HG03045 (cell line): ENCODE measurements around the gene TNFRSF25.

Experiments
- ATAC-seq: cut with Tn5 transposase; IDR thresholded peaks from one replicate; pipeline ENCODE4 v1.9.1; 2021; ENCODE audit warnings: mild to moderate bottlenecking, moderate library complexity; ENCODE audit not compliant: unreplicated experiment

TNFRSF25 gene

GRCh38 chr1:6466023-6466422 lies at the start of gene TNFRSF25:
Gene TNFRSF25 (minus strand): TSS chr1:6466173. CDS start chr1:6466107, 66 bp downstream.
- no peak for ATAC-seq

GRCh38 chr1:6515771-6516170 lies 49.8 kb upstream of the TNFRSF25 start:
- ATAC-seq = no peak

- no peak for ATAC-seq
These were observed 47.4 kb upstream of the TNFRSF25 start for GRCh38 chr1:6513320-6513801.

- no peak for ATAC-seq
These were observed 46.9 kb upstream of the TNFRSF25 start for GRCh38 chr1:6512908-6513280.

- no peak for ATAC-seq
These were observed 46.4 kb upstream of the TNFRSF25 start for GRCh38 chr1:6512245-6512907.

GRCh38 chr1:6511561-6512244 lies 45.7 kb upstream of the TNFRSF25 start:
- ATAC-seq = no peak

- ATAC-seq = no peak
These were observed 45.1 kb upstream of the TNFRSF25 start for GRCh38 chr1:6511056-6511455.

- ATAC-seq = no peak
These were observed 44.5 kb upstream of the TNFRSF25 start for GRCh38 chr1:6510493-6510892.

- no peak for ATAC-seq
These were observed 43.9 kb upstream of the TNFRSF25 start for GRCh38 chr1:6509919-6510291.

- no peak for ATAC-seq
These were observed 43.4 kb upstream of the TNFRSF25 start for GRCh38 chr1:6509220-6509918.

- no peak for ATAC-seq
These were observed 42.8 kb upstream of the TNFRSF25 start for GRCh38 chr1:6508816-6509189.

- no peak for ATAC-seq
These were observed 42.3 kb upstream of the TNFRSF25 start for GRCh38 chr1:6508154-6508815.

GRCh38 chr1:6507461-6507911 lies 41.5 kb upstream of the TNFRSF25 start:
- ATAC-seq = no peak

- no peak for ATAC-seq
These were observed 41.1 kb upstream of the TNFRSF25 start for GRCh38 chr1:6507037-6507428.

- no peak for ATAC-seq
These were observed 40.5 kb upstream of the TNFRSF25 start for GRCh38 chr1:6506210-6507036.

- ATAC-seq = no peak
These were observed 39.6 kb upstream of the TNFRSF25 start for GRCh38 chr1:6505367-6506209.

- ATAC-seq = no peak
These were observed 38.9 kb upstream of the TNFRSF25 start for GRCh38 chr1:6504887-6505286.

GRCh38 chr1:6503884-6504602 lies 38.1 kb upstream of the TNFRSF25 start:
- ATAC-seq = no peak
